Measurements from ENCODE around the gene RPL7L1.

RPL7L1 gene

GRCh38 chr6:42909835-42910234 is 30.4 kb downstream of the RPL7L1 start:
- H3K27ac ChIP-seq (replicated peaks) = no peak overlapping the region
- no peak overlapping the region for H3K4me3 ChIP-seq (replicated peaks; ENCODE audit: insufficient read depth, low read length)
- DNase-seq (ENCODE audit: low read depth in 1 of 2, low spot score in 1 of 2) = no peak
- H3K27me3 ChIP-seq (ENCODE audit: insufficient read depth, poor library complexity, severe bottlenecking) = no peaks in the 10 kb centered on the region
- TF ChIP-seq REST (IDR thresholded peaks at IDR 0.05; ENCODE audit: insufficient replicate concordance, low read depth) (no peak), POLR2AphosphoS5 (IDR thresholded peaks at IDR 0.05; ENCODE audit: low read depth) (no peak), SPI1 (IDR thresholded peaks at IDR 0.05; ENCODE audit: borderline replicate concordance, low read depth) (no peak), GABPA (IDR thresholded peaks at IDR 0.05; ENCODE audit: low read depth) (no peak)
- TF ChIP-seq, protein P1, sequence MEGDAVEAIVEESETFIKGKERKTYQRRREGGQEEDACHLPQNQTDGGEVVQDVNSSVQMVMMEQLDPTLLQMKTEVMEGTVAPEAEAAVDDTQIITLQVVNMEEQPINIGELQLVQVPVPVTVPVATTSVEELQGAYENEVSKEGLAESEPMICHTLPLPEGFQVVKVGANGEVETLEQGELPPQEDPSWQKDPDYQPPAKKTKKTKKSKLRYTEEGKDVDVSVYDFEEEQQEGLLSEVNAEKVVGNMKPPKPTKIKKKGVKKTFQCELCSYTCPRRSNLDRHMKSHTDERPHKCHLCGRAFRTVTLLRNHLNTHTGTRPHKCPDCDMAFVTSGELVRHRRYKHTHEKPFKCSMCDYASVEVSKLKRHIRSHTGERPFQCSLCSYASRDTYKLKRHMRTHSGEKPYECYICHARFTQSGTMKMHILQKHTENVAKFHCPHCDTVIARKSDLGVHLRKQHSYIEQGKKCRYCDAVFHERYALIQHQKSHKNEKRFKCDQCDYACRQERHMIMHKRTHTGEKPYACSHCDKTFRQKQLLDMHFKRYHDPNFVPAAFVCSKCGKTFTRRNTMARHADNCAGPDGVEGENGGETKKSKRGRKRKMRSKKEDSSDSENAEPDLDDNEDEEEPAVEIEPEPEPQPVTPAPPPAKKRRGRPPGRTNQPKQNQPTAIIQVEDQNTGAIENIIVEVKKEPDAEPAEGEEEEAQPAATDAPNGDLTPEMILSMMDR (IDR thresholded peaks at IDR 0.05; ENCODE audit: insufficient read depth, low read length) = no peak

DNA sequence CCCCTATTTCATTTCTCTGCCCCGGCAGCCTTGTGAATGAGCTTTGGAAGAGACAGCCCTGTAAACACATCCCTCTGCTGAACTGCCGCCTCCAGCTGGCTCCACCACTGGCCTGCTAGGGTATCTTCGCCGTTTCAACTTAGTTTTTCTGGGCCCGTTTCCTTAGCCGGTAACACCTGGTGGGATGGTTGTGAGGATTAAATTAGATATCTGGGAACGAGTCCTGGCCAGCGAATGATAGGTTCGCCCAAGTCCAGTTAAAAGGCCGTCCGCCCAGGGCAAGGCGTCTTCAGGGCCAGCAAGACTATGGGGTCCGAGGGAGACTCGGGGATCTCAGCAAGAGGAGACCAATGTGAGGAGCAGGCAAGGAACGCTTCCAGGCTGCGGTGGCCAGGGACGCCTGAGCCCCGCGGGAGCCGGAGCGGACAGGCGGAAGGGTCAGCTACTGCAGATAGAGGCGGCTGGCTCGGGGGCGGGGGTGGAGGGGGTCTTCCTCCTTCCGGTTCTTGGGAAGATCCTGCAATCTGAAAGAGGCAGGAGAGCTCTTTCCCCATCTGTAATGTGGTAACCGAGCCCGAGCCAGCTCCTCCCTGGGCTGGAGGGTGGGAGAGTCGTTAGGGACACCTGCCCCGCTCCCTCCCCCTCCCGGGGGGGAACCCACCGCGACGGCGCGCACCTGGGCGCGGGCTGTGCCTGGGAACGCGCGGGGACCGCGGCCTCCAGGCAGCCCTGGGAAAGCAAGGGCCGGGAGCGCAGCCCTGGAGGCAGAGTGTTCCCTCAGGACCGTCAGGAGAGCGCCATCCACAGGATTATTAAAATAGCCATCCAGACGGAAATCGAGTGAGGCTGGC is 32.0 kb downstream of the RPL7L1 start:
- DNase-seq (ENCODE audit: low read depth in 1 of 2, low spot score in 1 of 2) = no peak
- Histone ChIP-seq H3K27ac (replicated peaks) (no peak overlapping the region), H3K27me3 (ENCODE audit: insufficient read depth, poor library complexity, severe bottlenecking) (no peaks in the 10 kb centered on the region), H3K4me3 (replicated peaks; ENCODE audit: insufficient read depth, low read length) (no peak overlapping the region)
- TF ChIP-seq, protein P1 (IDR thresholded peaks at IDR 0.05; ENCODE audit: insufficient read depth, low read length) = no peak
- TF ChIP-seq SPI1 (IDR thresholded peaks at IDR 0.05; ENCODE audit: borderline replicate concordance, low read depth) = no peak
- TF ChIP-seq POLR2AphosphoS5 (IDR thresholded peaks at IDR 0.05; ENCODE audit: low read depth) = no peak
- no peak for TF ChIP-seq REST (IDR thresholded peaks at IDR 0.05; ENCODE audit: insufficient replicate concordance, low read depth)
- TF ChIP-seq GABPA (IDR thresholded peaks at IDR 0.05; ENCODE audit: low read depth) = no peak

GRCh38 chr6:42914546-42914945 is 35.1 kb downstream of the RPL7L1 start:
- no peak overlapping the region for H3K27ac ChIP-seq (replicated peaks)
- H3K4me3 ChIP-seq (replicated peaks; ENCODE audit: insufficient read depth, low read length) = no peak overlapping the region
- no peak for DNase-seq (ENCODE audit: low read depth in 1 of 2, low spot score in 1 of 2)
- TF ChIP-seq POLR2AphosphoS5 (IDR thresholded peaks at IDR 0.05; ENCODE audit: low read depth) = no peak
- TF ChIP-seq GABPA (IDR thresholded peaks at IDR 0.05; ENCODE audit: low read depth) = no peak
- no peak for TF ChIP-seq SPI1 (IDR thresholded peaks at IDR 0.05; ENCODE audit: borderline replicate concordance, low read depth)
- TF ChIP-seq, protein P1 (IDR thresholded peaks at IDR 0.05; ENCODE audit: insufficient read depth, low read length) = no peak
- no peak for TF ChIP-seq REST (IDR thresholded peaks at IDR 0.05; ENCODE audit: insufficient replicate concordance, low read depth)
- H3K27me3 ChIP-seq (ENCODE audit: insufficient read depth, poor library complexity, severe bottlenecking) = no peaks in the 10 kb centered on the region
